ENCODE measurements around the gene HEATR3. TPM values are rescaled to one million over a fixed set of nuclear protein-coding genes. Genes with fewer than 3 reads are reported as not detected.

HEATR3 gene
- 16.9 and 19.6 TPM in 2 replicates for total RNA-seq (2014; rRNA removed; shearing (Covaris generic))

GRCh38 chr16:50065624-50066481 is at the start of gene HEATR3:
Gene HEATR3, plus strand, starts transcription at chr16:50065970. Its CDS starts 162 bp downstream, at chr16:50066132.

GRCh38 chr16:50024684-50025536 is 40.9 kb upstream of the HEATR3 start, which contains the start of gene CNEP1R1:
Gene CNEP1R1, plus strand, starts transcription at chr16:50025225. Its CDS starts 91 bp downstream, at chr16:50025316.

GRCh38 chr16:50152807-50153595 is 87.2 kb downstream of the HEATR3 start, which contains the start of gene TENT4B:
Gene TENT4B, plus strand, starts transcription at chr16:50153306. Its CDS starts 316 bp downstream, at chr16:50153622.

Small RNA genes within 50 kb of the gene (small RNA-seq; reads per million reads assigned to genes)
- gene RF00017 (not detected), gene RF00156 (0.17 reads per million), gene RNY4P3 (0.17 reads per million), gene RPL10P14 (not detected)

Other genes with a start within 250 kb of the HEATR3 start
- 0.08 TPM in 1 of 2 replicates, not detected in the other for gene ZNF423, start 209.9 kb upstream of the HEATR3 start, total RNA-seq (2014; rRNA removed; shearing (Covaris generic))
- gene CNEP1R1, start 40.7 kb upstream of the HEATR3 start, total RNA-seq (2014; rRNA removed; shearing (Covaris generic)): 7.2 and 9.4 TPM in 2 replicates
- 9.0 and 9.9 TPM in 2 replicates for gene TENT4B, start 87.3 kb downstream of the HEATR3 start, total RNA-seq (2014; rRNA removed; shearing (Covaris generic))
- 37.6 and 41.2 TPM in 2 replicates for gene ADCY7, start 200.6 kb downstream of the HEATR3 start, total RNA-seq (2014; rRNA removed; shearing (Covaris generic))

Data from A375 (cell line).